ENCODE measurements around the gene NLRP8.
"Not testable (repeated sequence)": the region's sequence is repeated elsewhere in the genome, so short reads cannot be mapped to it uniquely, and the experiment has no call there.

- TF ChIP-seq, protein P1, sequence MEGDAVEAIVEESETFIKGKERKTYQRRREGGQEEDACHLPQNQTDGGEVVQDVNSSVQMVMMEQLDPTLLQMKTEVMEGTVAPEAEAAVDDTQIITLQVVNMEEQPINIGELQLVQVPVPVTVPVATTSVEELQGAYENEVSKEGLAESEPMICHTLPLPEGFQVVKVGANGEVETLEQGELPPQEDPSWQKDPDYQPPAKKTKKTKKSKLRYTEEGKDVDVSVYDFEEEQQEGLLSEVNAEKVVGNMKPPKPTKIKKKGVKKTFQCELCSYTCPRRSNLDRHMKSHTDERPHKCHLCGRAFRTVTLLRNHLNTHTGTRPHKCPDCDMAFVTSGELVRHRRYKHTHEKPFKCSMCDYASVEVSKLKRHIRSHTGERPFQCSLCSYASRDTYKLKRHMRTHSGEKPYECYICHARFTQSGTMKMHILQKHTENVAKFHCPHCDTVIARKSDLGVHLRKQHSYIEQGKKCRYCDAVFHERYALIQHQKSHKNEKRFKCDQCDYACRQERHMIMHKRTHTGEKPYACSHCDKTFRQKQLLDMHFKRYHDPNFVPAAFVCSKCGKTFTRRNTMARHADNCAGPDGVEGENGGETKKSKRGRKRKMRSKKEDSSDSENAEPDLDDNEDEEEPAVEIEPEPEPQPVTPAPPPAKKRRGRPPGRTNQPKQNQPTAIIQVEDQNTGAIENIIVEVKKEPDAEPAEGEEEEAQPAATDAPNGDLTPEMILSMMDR (IDR thresholded peaks at IDR 0.05; ENCODE audit: low read depth, low read length, missing input control), result not testable (repeated sequence)
- not testable (repeated sequence) for TF ChIP-seq YY1 (IDR thresholded peaks at IDR 0.05); RAD21 (IDR thresholded peaks at IDR 0.05); EGR1 (IDR thresholded peaks at IDR 0.05; ENCODE audit: low read depth in 2 of 2); JUND (IDR thresholded peaks at IDR 0.05); TAF1 (conservative IDR thresholded peaks at IDR 0.05); HNF4A (conservative IDR thresholded peaks at IDR 0.05); SP1 (IDR thresholded peaks at IDR 0.05)
- TF ChIP-seq, protein P2, sequence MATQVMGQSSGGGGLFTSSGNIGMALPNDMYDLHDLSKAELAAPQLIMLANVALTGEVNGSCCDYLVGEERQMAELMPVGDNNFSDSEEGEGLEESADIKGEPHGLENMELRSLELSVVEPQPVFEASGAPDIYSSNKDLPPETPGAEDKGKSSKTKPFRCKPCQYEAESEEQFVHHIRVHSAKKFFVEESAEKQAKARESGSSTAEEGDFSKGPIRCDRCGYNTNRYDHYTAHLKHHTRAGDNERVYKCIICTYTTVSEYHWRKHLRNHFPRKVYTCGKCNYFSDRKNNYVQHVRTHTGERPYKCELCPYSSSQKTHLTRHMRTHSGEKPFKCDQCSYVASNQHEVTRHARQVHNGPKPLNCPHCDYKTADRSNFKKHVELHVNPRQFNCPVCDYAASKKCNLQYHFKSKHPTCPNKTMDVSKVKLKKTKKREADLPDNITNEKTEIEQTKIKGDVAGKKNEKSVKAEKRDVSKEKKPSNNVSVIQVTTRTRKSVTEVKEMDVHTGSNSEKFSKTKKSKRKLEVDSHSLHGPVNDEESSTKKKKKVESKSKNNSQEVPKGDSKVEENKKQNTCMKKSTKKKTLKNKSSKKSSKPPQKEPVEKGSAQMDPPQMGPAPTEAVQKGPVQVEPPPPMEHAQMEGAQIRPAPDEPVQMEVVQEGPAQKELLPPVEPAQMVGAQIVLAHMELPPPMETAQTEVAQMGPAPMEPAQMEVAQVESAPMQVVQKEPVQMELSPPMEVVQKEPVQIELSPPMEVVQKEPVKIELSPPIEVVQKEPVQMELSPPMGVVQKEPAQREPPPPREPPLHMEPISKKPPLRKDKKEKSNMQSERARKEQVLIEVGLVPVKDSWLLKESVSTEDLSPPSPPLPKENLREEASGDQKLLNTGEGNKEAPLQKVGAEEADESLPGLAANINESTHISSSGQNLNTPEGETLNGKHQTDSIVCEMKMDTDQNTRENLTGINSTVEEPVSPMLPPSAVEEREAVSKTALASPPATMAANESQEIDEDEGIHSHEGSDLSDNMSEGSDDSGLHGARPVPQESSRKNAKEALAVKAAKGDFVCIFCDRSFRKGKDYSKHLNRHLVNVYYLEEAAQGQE (IDR thresholded peaks at IDR 0.05), result not testable (repeated sequence)
- TF ChIP-seq, protein P3, sequence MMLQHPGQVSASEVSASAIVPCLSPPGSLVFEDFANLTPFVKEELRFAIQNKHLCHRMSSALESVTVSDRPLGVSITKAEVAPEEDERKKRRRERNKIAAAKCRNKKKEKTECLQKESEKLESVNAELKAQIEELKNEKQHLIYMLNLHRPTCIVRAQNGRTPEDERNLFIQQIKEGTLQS (IDR thresholded peaks at IDR 0.05), result not testable (repeated sequence)
Observed at GRCh38 chr19:55929258-55929657, 18.4 kb upstream of the NLRP8 start.
